ENCODE results near the gene PHACTR3.

PHACTR3 gene

GRCh38 chr20:59819496-59820203 is 215.3 kb downstream of the PHACTR3 start:
- no peaks in the 10 kb centered on the region for H3K27me3 ChIP-seq (ENCODE audit: insufficient read depth, low read length)
- 94% methylated on average over 20 of the region's 20 CpGs for WGBS

GRCh38 chr20:59820204-59821041 is 216.1 kb downstream of the PHACTR3 start:
- Histone ChIP-seq H3K27ac (ENCODE audit: low read depth, low read length) (no peak overlapping the region), H3K9me3 (ENCODE audit: insufficient read depth, low read depth, low read length) (no peaks in the 10 kb centered on the region), H3K9ac (ENCODE audit: low read depth, low read length) (no peak overlapping the region), H3K4me3 (ENCODE audit: low read length) (no peak overlapping the region), H3K27me3 (ENCODE audit: insufficient read depth, low read length) (no peaks in the 10 kb centered on the region), H3K4me1 (ENCODE audit: insufficient read depth, low read length) (no peaks in the 10 kb centered on the region), H3K36me3 (ENCODE audit: insufficient read depth, low read length) (no peaks in the 10 kb centered on the region)
- 88% methylated on average over 9 of the region's 11 CpGs for WGBS

More at GRCh38 chr20:59819496-59820203, 215.3 kb downstream of the PHACTR3 start:
- Histone ChIP-seq H3K4me3 (ENCODE audit: low read length) (no peak overlapping the region), H3K4me1 (ENCODE audit: insufficient read depth, low read length) (no peaks in the 10 kb centered on the region), H3K36me3 (ENCODE audit: insufficient read depth, low read length) (no peaks in the 10 kb centered on the region), H3K27ac (ENCODE audit: low read depth, low read length) (no peak overlapping the region), H3K9ac (ENCODE audit: low read depth, low read length) (no peak overlapping the region), H3K9me3 (ENCODE audit: insufficient read depth, low read depth, low read length) (no peaks in the 10 kb centered on the region)

GRCh38 chr20:59821201-59821600 is 216.9 kb downstream of the PHACTR3 start:
- no peak overlapping the region for H3K27ac ChIP-seq (ENCODE audit: low read depth, low read length)
- no peaks in the 10 kb centered on the region for H3K9me3 ChIP-seq (ENCODE audit: insufficient read depth, low read depth, low read length)
- H3K9ac ChIP-seq (ENCODE audit: low read depth, low read length) = no peak overlapping the region
- no peaks in the 10 kb centered on the region for H3K4me1 ChIP-seq (ENCODE audit: insufficient read depth, low read length)
- H3K4me3 ChIP-seq (ENCODE audit: low read length) = no peak overlapping the region
- no peaks in the 10 kb centered on the region for H3K27me3 ChIP-seq (ENCODE audit: insufficient read depth, low read length)
- no peaks in the 10 kb centered on the region for H3K36me3 ChIP-seq (ENCODE audit: insufficient read depth, low read length)
- 91% methylated on average over 7 of the region's 7 CpGs for WGBS

GRCh38 chr20:59821788-59822187 is 217.4 kb downstream of the PHACTR3 start:
- H3K9me3 ChIP-seq (ENCODE audit: insufficient read depth, low read depth, low read length) = no peaks in the 10 kb centered on the region
- no peak overlapping the region for H3K4me3 ChIP-seq (ENCODE audit: low read length)
- WGBS = no CpG with 5 or more reads among the region's 19 CpGs
- no peak overlapping the region for H3K27ac ChIP-seq (ENCODE audit: low read depth, low read length)
- no peak overlapping the region for H3K9ac ChIP-seq (ENCODE audit: low read depth, low read length)
- no peaks in the 10 kb centered on the region for H3K27me3 ChIP-seq (ENCODE audit: insufficient read depth, low read length)
- no peaks in the 10 kb centered on the region for H3K4me1 ChIP-seq (ENCODE audit: insufficient read depth, low read length)
- no peaks in the 10 kb centered on the region for H3K36me3 ChIP-seq (ENCODE audit: insufficient read depth, low read length)

- no peaks in the 10 kb centered on the region for H3K36me3 ChIP-seq (ENCODE audit: insufficient read depth, low read length)
- 90% methylated on average over 21 of the region's 21 CpGs for WGBS
- no peak overlapping the region for H3K4me3 ChIP-seq (ENCODE audit: low read length)
- H3K27me3 ChIP-seq (ENCODE audit: insufficient read depth, low read length) = no peaks in the 10 kb centered on the region
- no peaks in the 10 kb centered on the region for H3K9me3 ChIP-seq (ENCODE audit: insufficient read depth, low read depth, low read length)
- no peak overlapping the region for H3K9ac ChIP-seq (ENCODE audit: low read depth, low read length)
- no peaks in the 10 kb centered on the region for H3K4me1 ChIP-seq (ENCODE audit: insufficient read depth, low read length)
- no peak overlapping the region for H3K27ac ChIP-seq (ENCODE audit: low read depth, low read length)
Observed at GRCh38 chr20:59822291-59823029, 218.1 kb downstream of the PHACTR3 start.

GRCh38 chr20:59823030-59823423 is 218.7 kb downstream of the PHACTR3 start:
- no peaks in the 10 kb centered on the region for H3K36me3 ChIP-seq (ENCODE audit: insufficient read depth, low read length)
- no peaks in the 10 kb centered on the region for H3K9me3 ChIP-seq (ENCODE audit: insufficient read depth, low read depth, low read length)
- H3K9ac ChIP-seq (ENCODE audit: low read depth, low read length) = no peak overlapping the region
- H3K4me1 ChIP-seq (ENCODE audit: insufficient read depth, low read length) = no peaks in the 10 kb centered on the region
- 74% methylated on average over 7 of the region's 9 CpGs for WGBS
- no peak overlapping the region for H3K27ac ChIP-seq (ENCODE audit: low read depth, low read length)
- H3K27me3 ChIP-seq (ENCODE audit: insufficient read depth, low read length) = no peaks in the 10 kb centered on the region
- no peak overlapping the region for H3K4me3 ChIP-seq (ENCODE audit: low read length)

GRCh38 chr20:59823491-59824259 is 219.3 kb downstream of the PHACTR3 start:
- H3K27ac ChIP-seq (ENCODE audit: low read depth, low read length) = no peak overlapping the region
- no peaks in the 10 kb centered on the region for H3K9me3 ChIP-seq (ENCODE audit: insufficient read depth, low read depth, low read length)
- no peak overlapping the region for H3K4me3 ChIP-seq (ENCODE audit: low read length)
- no peaks in the 10 kb centered on the region for H3K36me3 ChIP-seq (ENCODE audit: insufficient read depth, low read length)
- WGBS = 79% methylated on average over 5 of the region's 8 CpGs
- no peak overlapping the region for H3K9ac ChIP-seq (ENCODE audit: low read depth, low read length)
- H3K4me1 ChIP-seq (ENCODE audit: insufficient read depth, low read length) = no peaks in the 10 kb centered on the region
- no peaks in the 10 kb centered on the region for H3K27me3 ChIP-seq (ENCODE audit: insufficient read depth, low read length)

- Histone ChIP-seq H3K9ac (ENCODE audit: low read depth, low read length) (no peak overlapping the region), H3K4me3 (ENCODE audit: low read length) (no peak overlapping the region), H3K27ac (ENCODE audit: low read depth, low read length) (no peak overlapping the region), H3K4me1 (ENCODE audit: insufficient read depth, low read length) (no peaks in the 10 kb centered on the region), H3K36me3 (ENCODE audit: insufficient read depth, low read length) (no peaks in the 10 kb centered on the region), H3K27me3 (ENCODE audit: insufficient read depth, low read length) (no peaks in the 10 kb centered on the region), H3K9me3 (ENCODE audit: insufficient read depth, low read depth, low read length) (no peaks in the 10 kb centered on the region)
- 78% methylated on average over 8 of the region's 8 CpGs for WGBS
Observed at GRCh38 chr20:59824711-59825562, 220.6 kb downstream of the PHACTR3 start.

GRCh38 chr20:59825563-59825920 is 221.2 kb downstream of the PHACTR3 start:
- Histone ChIP-seq H3K9me3 (ENCODE audit: insufficient read depth, low read depth, low read length) (no peaks in the 10 kb centered on the region), H3K36me3 (ENCODE audit: insufficient read depth, low read length) (no peaks in the 10 kb centered on the region), H3K27ac (ENCODE audit: low read depth, low read length) (no peak overlapping the region), H3K4me1 (ENCODE audit: insufficient read depth, low read length) (no peaks in the 10 kb centered on the region), H3K9ac (ENCODE audit: low read depth, low read length) (no peak overlapping the region), H3K27me3 (ENCODE audit: insufficient read depth, low read length) (no peaks in the 10 kb centered on the region), H3K4me3 (ENCODE audit: low read length) (no peak overlapping the region)
- 92% methylated on average over 4 of the region's 4 CpGs for WGBS
